ENCODE data around the gene PDE4D.

DNA sequence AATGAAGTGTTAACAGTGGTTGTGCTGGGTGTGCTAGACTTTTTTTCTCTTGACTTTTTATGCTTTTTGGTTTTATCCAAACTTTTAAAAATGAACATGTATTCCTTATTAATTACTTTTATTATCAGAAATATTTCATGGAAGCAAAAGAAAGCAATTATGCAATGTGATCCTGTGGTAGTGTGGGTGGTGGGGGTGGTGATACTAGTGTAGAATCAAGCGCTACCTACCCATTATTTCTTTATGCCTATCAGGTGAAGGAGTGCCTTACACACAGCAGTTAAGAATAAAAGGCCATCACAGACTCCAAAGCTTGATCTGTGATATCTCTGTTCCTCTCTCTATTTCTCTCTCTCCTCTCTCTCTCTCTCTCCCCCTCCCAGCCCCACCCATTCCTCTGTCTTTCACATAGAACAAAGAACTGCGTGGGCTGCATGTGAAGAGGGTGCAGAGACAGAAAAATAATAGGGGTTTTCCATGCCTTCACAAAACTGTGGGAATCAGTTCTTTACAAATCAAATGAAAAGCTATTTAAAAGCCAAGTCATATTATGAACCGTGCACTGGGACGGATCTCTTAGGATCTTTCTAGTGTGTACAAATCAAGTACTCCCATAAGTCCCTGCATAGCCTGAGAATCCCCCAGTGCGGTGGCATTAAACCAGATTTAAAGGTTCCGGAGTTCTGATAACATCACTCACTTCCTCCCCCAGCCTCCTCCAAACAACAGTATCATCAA, 959.5 kb downstream of the PDE4D start:
- TF ChIP-seq MXI1 (IDR thresholded peaks at IDR 0.05; ENCODE audit: low read depth, low read length) (no peak), POLR2AphosphoS5 (IDR thresholded peaks at IDR 0.05; ENCODE audit: low read length) (no peak), POLR2A (IDR thresholded peaks at IDR 0.05; ENCODE audit: low read depth, low read length) (no peak), NFXL1 (IDR thresholded peaks at IDR 0.05; ENCODE audit: borderline replicate concordance) (no peak)
- TF ChIP-seq, protein P1, sequence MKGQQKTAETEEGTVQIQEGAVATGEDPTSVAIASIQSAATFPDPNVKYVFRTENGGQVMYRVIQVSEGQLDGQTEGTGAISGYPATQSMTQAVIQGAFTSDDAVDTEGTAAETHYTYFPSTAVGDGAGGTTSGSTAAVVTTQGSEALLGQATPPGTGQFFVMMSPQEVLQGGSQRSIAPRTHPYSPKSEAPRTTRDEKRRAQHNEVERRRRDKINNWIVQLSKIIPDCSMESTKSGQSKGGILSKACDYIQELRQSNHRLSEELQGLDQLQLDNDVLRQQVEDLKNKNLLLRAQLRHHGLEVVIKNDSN (IDR thresholded peaks at IDR 0.05; ENCODE audit: borderline replicate concordance, extremely low read length, insufficient read depth, low read depth, low read length) = no peak
- TF ChIP-seq, protein P2, sequence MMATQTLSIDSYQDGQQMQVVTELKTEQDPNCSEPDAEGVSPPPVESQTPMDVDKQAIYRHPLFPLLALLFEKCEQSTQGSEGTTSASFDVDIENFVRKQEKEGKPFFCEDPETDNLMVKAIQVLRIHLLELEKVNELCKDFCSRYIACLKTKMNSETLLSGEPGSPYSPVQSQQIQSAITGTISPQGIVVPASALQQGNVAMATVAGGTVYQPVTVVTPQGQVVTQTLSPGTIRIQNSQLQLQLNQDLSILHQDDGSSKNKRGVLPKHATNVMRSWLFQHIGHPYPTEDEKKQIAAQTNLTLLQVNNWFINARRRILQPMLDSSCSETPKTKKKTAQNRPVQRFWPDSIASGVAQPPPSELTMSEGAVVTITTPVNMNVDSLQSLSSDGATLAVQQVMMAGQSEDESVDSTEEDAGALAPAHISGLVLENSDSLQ (IDR thresholded peaks at IDR 0.05) = no peak
- TF ChIP-seq, protein P3, sequence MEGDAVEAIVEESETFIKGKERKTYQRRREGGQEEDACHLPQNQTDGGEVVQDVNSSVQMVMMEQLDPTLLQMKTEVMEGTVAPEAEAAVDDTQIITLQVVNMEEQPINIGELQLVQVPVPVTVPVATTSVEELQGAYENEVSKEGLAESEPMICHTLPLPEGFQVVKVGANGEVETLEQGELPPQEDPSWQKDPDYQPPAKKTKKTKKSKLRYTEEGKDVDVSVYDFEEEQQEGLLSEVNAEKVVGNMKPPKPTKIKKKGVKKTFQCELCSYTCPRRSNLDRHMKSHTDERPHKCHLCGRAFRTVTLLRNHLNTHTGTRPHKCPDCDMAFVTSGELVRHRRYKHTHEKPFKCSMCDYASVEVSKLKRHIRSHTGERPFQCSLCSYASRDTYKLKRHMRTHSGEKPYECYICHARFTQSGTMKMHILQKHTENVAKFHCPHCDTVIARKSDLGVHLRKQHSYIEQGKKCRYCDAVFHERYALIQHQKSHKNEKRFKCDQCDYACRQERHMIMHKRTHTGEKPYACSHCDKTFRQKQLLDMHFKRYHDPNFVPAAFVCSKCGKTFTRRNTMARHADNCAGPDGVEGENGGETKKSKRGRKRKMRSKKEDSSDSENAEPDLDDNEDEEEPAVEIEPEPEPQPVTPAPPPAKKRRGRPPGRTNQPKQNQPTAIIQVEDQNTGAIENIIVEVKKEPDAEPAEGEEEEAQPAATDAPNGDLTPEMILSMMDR (IDR thresholded peaks at IDR 0.05 in 2 of 3, conservative IDR thresholded peaks at IDR 0.05 in 1 of 3; ENCODE audit: control insufficient read depth in 2 of 3, extremely low read depth in 1 of 3, insufficient read depth in 1 of 3, low read depth in 3 of 3, low read length in 3 of 3) = no peak

Data from GM12878 (cell line).